SK-N-SH treated with all-trans-retinoic acid at 6 μM for 48 hours (cell line): ENCODE results near the gene PGS1.

ENCODE experiments used
- ATAC-seq: fragments of 200-7000 bp; cut with Tn5 transposase; 3 replicates; pipeline ENCODE4 v1.9.1; 2020; ENCODE audit warnings: mild to moderate bottlenecking, moderate library complexity
- ARNTL ChIP-seq: fragments of 450-650 bp; formaldehyde crosslinking; IDR thresholded peaks from 2 replicates; pipeline ENCODE4 v1.5.0; 2020; ENCODE audit warnings: low read depth, mild to moderate bottlenecking, moderate library complexity, borderline replicate concordance
- BACH2 ChIP-seq: fragments of 250-450 bp; sonication (Bioruptor Pico); IDR thresholded peaks from 2 replicates; pipeline ENCODE4 v1.9.0; 2021; ENCODE audit warnings: mild to moderate bottlenecking, borderline replicate concordance
- CREB5 ChIP-seq: fragments of 250-450 bp; sonication (Bioruptor Pico); IDR thresholded peaks from 2 replicates; pipeline ENCODE4 v1.5.1; 2020; ENCODE audit warnings: low read depth, mild to moderate bottlenecking, moderate library complexity
- CSDC2 ChIP-seq: fragments of 250-450 bp; sonication (Bioruptor Pico); IDR thresholded peaks from 2 replicates; pipeline ENCODE4 v1.5.0; 2020; ENCODE audit warnings: mild to moderate bottlenecking, moderate library complexity
- CSRNP3 ChIP-seq: fragments of 250-450 bp; sonication (Bioruptor Pico); IDR thresholded peaks from 2 replicates; pipeline ENCODE4 v1.5.1; 2021; ENCODE audit warnings: mild to moderate bottlenecking, moderate library complexity
- ESRRG ChIP-seq: fragments of 250-450 bp; sonication (Bioruptor Pico); IDR thresholded peaks from 2 replicates; pipeline ENCODE4 v1.6.1; 2021; ENCODE audit warnings: mild to moderate bottlenecking
- OSR1 ChIP-seq: fragments of 250-450 bp; sonication (Bioruptor Pico); IDR thresholded peaks from 2 replicates; pipeline ENCODE4 v1.8.0; 2022; ENCODE audit warnings: moderate library complexity, mild to moderate bottlenecking, inconsistent platforms
- PPARA ChIP-seq: fragments of 250-450 bp; sonication (Bioruptor Pico); IDR thresholded peaks from 2 replicates; pipeline ENCODE4 v1.5.0; 2020; ENCODE audit warnings: mild to moderate bottlenecking, borderline replicate concordance
- SNAI2 ChIP-seq: fragments of 250-450 bp; sonication (Bioruptor Pico); IDR thresholded peaks from 2 replicates; pipeline ENCODE4 v1.5.0; 2020; ENCODE audit warnings: mild to moderate bottlenecking, moderate library complexity
- TCF4 ChIP-seq: fragments of 250-450 bp; sonication (Bioruptor Pico); IDR thresholded peaks from 2 replicates; pipeline ENCODE4 v1.8.0; 2021; ENCODE audit warnings: mild to moderate bottlenecking, moderate library complexity, borderline replicate concordance
- TSHZ2 ChIP-seq: fragments of 250-450 bp; sonication (Bioruptor Pico); IDR thresholded peaks from 2 replicates; pipeline ENCODE4 v1.5.0; 2020; ENCODE audit warnings: mild to moderate bottlenecking, moderate library complexity
- ZC3H10 ChIP-seq: fragments of 250-450 bp; sonication (Bioruptor Pico); IDR thresholded peaks from 2 replicates; pipeline ENCODE4 v1.5.1; 2021; ENCODE audit warnings: mild to moderate bottlenecking, moderate library complexity
- ZFP3 ChIP-seq: fragments of 250-450 bp; sonication (Bioruptor Pico); IDR thresholded peaks from 2 replicates; pipeline ENCODE4 v1.5.0; 2020; ENCODE audit warnings: mild to moderate bottlenecking, moderate library complexity
- ZFP30 ChIP-seq: fragments of 450-650 bp; formaldehyde crosslinking; IDR thresholded peaks from 2 replicates; pipeline ENCODE4 v1.5.0; 2022; ENCODE audit warnings: mild to moderate bottlenecking, moderate library complexity
- ZNF565 ChIP-seq: fragments of 450-650 bp; formaldehyde crosslinking; conservative IDR thresholded peaks from 2 replicates; pipeline ENCODE4 v1.5.0; 2020; ENCODE audit warnings: low read depth, mild to moderate bottlenecking, moderate library complexity
- ZNF70 ChIP-seq: fragments of 450-650 bp; formaldehyde crosslinking; IDR thresholded peaks from 2 replicates; pipeline ENCODE4 v1.5.0; 2020; ENCODE audit warnings: mild to moderate bottlenecking, moderate library complexity
- TF ChIP-seq, protein P1 (sequence below): fragments of 250-450 bp; sonication (Bioruptor Pico); IDR thresholded peaks from 2 replicates; pipeline ENCODE4 v1.8.0; 2021; ENCODE audit warnings: low read depth, mild to moderate bottlenecking, moderate library complexity, borderline replicate concordance
- TF ChIP-seq, protein P2 (sequence below): fragments of 250-450 bp; sonication (Bioruptor Pico); IDR thresholded peaks from 2 replicates; pipeline ENCODE4 v1.8.0; 2020; ENCODE audit warnings: mild to moderate bottlenecking, moderate library complexity, borderline replicate concordance

PGS1 gene

DNA sequence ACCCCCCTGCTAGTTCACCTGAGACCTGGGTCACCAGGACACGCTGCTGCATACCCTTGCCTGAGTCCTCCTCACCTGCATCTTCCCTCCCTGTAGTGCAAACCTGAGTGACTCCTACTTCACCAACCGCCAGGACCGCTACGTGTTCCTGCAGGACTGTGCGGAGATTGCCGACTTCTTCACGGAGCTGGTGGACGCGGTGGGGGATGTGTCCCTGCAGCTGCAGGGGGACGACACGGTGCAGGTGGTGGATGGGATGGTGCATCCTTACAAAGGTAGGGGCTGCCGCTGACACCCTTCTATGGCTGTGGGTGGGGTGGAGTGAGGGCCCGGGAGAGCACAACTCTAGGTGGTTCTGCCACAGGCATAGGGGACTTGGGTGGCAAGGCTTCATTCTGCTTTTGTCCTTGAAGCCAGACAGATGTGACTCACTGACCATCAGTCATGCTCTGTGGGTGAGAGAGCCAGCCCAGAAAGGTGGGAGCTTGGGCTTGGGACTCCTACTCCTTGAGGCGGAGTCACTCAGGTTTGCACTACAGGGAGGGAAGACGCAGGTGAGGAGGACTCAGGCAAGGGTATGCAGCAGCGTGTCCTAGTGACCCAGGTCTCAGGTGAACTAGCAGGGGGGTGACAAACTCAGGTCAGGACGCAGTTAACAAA lies 22.3 kb downstream of the PGS1 start:
- no peak for TF ChIP-seq ARNTL (CRISPR knock-in tag)
- TF ChIP-seq ESRRG (CRISPR knock-in tag): no peak
- TF ChIP-seq OSR1: no peak
- no peak for TF ChIP-seq PPARA (CRISPR knock-in tag)
- no peak for TF ChIP-seq ZC3H10 (CRISPR knock-in tag)
- no peak for TF ChIP-seq CSDC2 (CRISPR knock-in tag)
- TF ChIP-seq TSHZ2: no peak
- no peak for TF ChIP-seq BACH2 (CRISPR knock-in tag)
- TF ChIP-seq, protein P1, sequence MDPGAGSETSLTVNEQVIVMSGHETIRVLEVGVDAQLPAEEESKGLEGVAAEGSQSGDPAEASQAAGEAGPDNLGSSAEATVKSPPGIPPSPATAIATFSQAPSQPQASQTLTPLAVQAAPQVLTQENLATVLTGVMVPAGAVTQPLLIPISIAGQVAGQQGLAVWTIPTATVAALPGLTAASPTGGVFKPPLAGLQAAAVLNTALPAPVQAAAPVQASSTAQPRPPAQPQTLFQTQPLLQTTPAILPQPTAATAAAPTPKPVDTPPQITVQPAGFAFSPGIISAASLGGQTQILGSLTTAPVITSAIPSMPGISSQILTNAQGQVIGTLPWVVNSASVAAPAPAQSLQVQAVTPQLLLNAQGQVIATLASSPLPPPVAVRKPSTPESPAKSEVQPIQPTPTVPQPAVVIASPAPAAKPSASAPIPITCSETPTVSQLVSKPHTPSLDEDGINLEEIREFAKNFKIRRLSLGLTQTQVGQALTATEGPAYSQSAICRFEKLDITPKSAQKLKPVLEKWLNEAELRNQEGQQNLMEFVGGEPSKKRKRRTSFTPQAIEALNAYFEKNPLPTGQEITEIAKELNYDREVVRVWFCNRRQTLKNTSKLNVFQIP: no peak
- no peak for TF ChIP-seq ZNF70 (CRISPR knock-in tag)
- no peak for TF ChIP-seq ZFP30 (CRISPR knock-in tag)
- TF ChIP-seq CREB5 (CRISPR knock-in tag): no peak
- TF ChIP-seq SNAI2: no peak
- TF ChIP-seq CSRNP3 (CRISPR knock-in tag): no peak
- TF ChIP-seq ZNF565: no peak
- TF ChIP-seq ZFP3 (CRISPR knock-in tag): no peak
- TF ChIP-seq, protein P2, sequence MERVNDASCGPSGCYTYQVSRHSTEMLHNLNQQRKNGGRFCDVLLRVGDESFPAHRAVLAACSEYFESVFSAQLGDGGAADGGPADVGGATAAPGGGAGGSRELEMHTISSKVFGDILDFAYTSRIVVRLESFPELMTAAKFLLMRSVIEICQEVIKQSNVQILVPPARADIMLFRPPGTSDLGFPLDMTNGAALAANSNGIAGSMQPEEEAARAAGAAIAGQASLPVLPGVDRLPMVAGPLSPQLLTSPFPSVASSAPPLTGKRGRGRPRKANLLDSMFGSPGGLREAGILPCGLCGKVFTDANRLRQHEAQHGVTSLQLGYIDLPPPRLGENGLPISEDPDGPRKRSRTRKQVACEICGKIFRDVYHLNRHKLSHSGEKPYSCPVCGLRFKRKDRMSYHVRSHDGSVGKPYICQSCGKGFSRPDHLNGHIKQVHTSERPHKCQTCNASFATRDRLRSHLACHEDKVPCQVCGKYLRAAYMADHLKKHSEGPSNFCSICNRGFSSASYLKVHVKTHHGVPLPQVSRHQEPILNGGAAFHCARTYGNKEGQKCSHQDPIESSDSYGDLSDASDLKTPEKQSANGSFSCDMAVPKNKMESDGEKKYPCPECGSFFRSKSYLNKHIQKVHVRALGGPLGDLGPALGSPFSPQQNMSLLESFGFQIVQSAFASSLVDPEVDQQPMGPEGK (CRISPR knock-in tag): no peak

DNA sequence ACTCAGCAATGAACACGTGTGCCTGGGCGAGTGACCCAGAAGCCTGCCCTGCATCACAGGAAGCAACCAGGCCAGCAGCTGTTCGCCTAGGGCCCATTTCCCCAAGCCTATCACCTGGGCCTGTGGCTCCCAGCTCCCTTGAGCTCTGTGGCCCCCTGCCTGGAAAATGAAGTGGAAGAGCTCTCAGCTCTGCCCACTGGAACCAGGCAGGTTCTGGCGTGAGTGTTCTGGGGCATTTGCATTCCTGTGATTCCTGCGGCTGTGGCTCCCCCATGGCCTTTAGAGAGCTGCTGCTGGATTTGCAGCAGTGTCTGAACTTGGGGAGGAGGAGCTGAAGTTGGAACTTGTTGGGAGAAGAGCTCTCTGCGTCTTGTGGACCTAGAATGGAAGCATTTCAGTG lies 22.8 kb downstream of the PGS1 start:
- no peak for TF ChIP-seq TCF4 (CRISPR knock-in tag)
- TF ChIP-seq CSRNP3 (CRISPR knock-in tag): no peak
- TF ChIP-seq ZC3H10 (CRISPR knock-in tag): no peak
- TF ChIP-seq, protein P2 (CRISPR knock-in tag): no peak
- no peak for TF ChIP-seq BACH2 (CRISPR knock-in tag)
- no peak for TF ChIP-seq ZNF565
- no peak for ATAC-seq

More for the DNA sequence above, 22.3 kb downstream of the PGS1 start:
- ATAC-seq: no peak
